Psoas muscle (tissue), 8 donors: Measurements from ENCODE around the gene RSAD1. TPM values are rescaled to one million over a fixed set of nuclear protein-coding genes. Genes with fewer than 3 reads are reported as not detected.

Experiments
- ATAC-seq, 4 donors: fragments of 200-7000 bp; cut with Tn5 transposase; one replicate each; pipeline ENCODE4 v1.9.1; 2020; ENCODE audit warnings: moderate library complexity in 3 of 4, mild to moderate bottlenecking in 2 of 4
- DNase-seq, 2 donors: peaks; one replicate each; pipeline ENCODE4 v3.0.0-alpha.2; 2020
- H3K27ac ChIP-seq: fragments of 200-600 bp; one replicate; pipeline ENCODE4 v1.8.0; 2022
- H3K27me3 ChIP-seq, 3 donors: fragments of 200-600 bp in 1 of 3; one replicate each; pipeline versions ENCODE4 v1.6.1 to v1.8.0; 2013 to 2022; ENCODE audit warnings: low read length in 2 of 3, mild to moderate bottlenecking in 2 of 3, moderate library complexity in 1 of 3; ENCODE audit not compliant: insufficient read depth in 3 of 3
- H3K36me3 ChIP-seq, 2 donors: fragments of 200-600 bp in 1 of 2; one replicate each; pipeline versions ENCODE4 v1.6.1 to v1.8.0; 2013 to 2022; ENCODE audit warnings: low read depth in 1 of 2, mild to moderate bottlenecking in 1 of 2, moderate library complexity in 1 of 2; ENCODE audit not compliant: insufficient read depth in 1 of 2
- H3K4me1 ChIP-seq: fragments of 200-600 bp; one replicate; pipeline ENCODE4 v1.8.0; 2022
- H3K4me3 ChIP-seq: fragments of 200-600 bp; one replicate; pipeline ENCODE4 v1.8.0; 2022; ENCODE audit warnings: mild to moderate bottlenecking
- H3K9me3 ChIP-seq: fragments of 200-600 bp; one replicate; pipeline ENCODE4 v1.8.0; 2022
- CTCF ChIP-seq: fragments of 200-600 bp; IDR thresholded peaks from one replicate; pipeline ENCODE4 v1.8.0; 2022; ENCODE audit warnings: antibody characterized with exemption
- WGBS, 3 donors: extraction: QIAGEN DNeasy Blood & Tissue Kit; methylation state at CpG; one replicate each; pipeline versions ENCODE4 v1.1.6 to v1.1.7; 2013; 5-methylcytosine and 5-hydroxymethylcytosine counted together
- intact Hi-C, 2 donors: fragments of 100-400 bp; cut with DNase I; formaldehyde crosslinking; loops; one replicate each; pipeline versions ENCODE4 v1.11.0 to v1.14.2; 2022
- polyA plus RNA-seq, 3 donors: library from polyadenylated mRNA; stranded (reverse); fragments of 200-250 nt; gene quantifications; one replicate each; pipeline ENCODE4 v1.2.3, GENCODE V29; 2013
- total RNA-seq, 4 donors: library from RNA; stranded (reverse); fragmentation: NEBNext Ultra II Directional in 2 of 4; extraction: Animal tissue kit (Norgen Biotek cat#: 25700) in 2 of 4; gene quantifications; one replicate each; pipeline versions ENCODE4 v1.2.1 to v1.2.4, GENCODE V29; 2021 to 2023
- donor health status: healthy with polysubstance abuse.
- donor health status: DM: no; HTN: no; CAD: no; lungs with moderate emphysema.
- donor health status: Bipolar disorder and iron deficiency.
- donor health status: healthy.
- donor health status: DM: yes; HTN: yes; CAD: no.
- donor health status: DM: no; HTN: no; CAD: no.
- donor health status: DM: no; HTN: no; CAD: no.
- donor health status: DM: yes; HTN: yes; CAD: no.

RSAD1 gene
- total and polyA plus RNA-seq, 7 donors = 34.3 to 63.2 (median 52.4) TPM

GRCh38 chr17:50519141-50519834 lies 40.6 kb downstream of the RSAD1 start:
- H3K27me3 ChIP-seq = no peaks in the 10 kb centered on the region
- no peaks in the 10 kb centered on the region for H3K9me3 ChIP-seq
- H3K4me3 ChIP-seq = no peak overlapping the region
- intact Hi-C loops = no loop called here
- no peaks in the 10 kb centered on the region for H3K36me3 ChIP-seq
- ATAC-seq (no peak), DNase-seq (no peak)
- WGBS, 3 donors = 86 to 91% (median 87%) methylated on average over 8 of the region's 8 CpGs
- TF ChIP-seq CTCF = no peak
- H3K27ac ChIP-seq = no peak overlapping the region
- H3K4me1 ChIP-seq = no peaks in the 10 kb centered on the region

GRCh38 chr17:50520483-50520882 lies 41.8 kb downstream of the RSAD1 start:
- DNase-seq (no peak), ATAC-seq (no peak)
- no peaks in the 10 kb centered on the region for H3K36me3 ChIP-seq
- H3K27me3 ChIP-seq = no peaks in the 10 kb centered on the region
- no peak for TF ChIP-seq CTCF
- H3K4me3 ChIP-seq = no peak overlapping the region
- intact Hi-C loops = no loop called here
- H3K27ac ChIP-seq = no peak overlapping the region
- 74 to 92% (median 76%) methylated on average over 2 of the region's 2 CpGs for WGBS, 3 donors
- H3K9me3 ChIP-seq = no peaks in the 10 kb centered on the region
- no peaks in the 10 kb centered on the region for H3K4me1 ChIP-seq

- 61 to 79% (median 77%) methylated on average over 2 of the region's 2 CpGs for WGBS, 3 donors
- no peak for ATAC-seq
- no peak for DNase-seq
- H3K4me1 ChIP-seq = no peaks in the 10 kb centered on the region
- intact Hi-C loops = no loop called here
- TF ChIP-seq CTCF = no peak
- H3K27ac ChIP-seq = no peak overlapping the region
- no peaks in the 10 kb centered on the region for H3K36me3 ChIP-seq
- H3K4me3 ChIP-seq = no peak overlapping the region
- no peaks in the 10 kb centered on the region for H3K27me3 ChIP-seq
- no peaks in the 10 kb centered on the region for H3K9me3 ChIP-seq
Measured at GRCh38 chr17:50521514-50521913, 42.9 kb downstream of the RSAD1 start.

GRCh38 chr17:50522766-50523165 lies 44.1 kb downstream of the RSAD1 start:
- Histone ChIP-seq H3K9me3 (no peaks in the 10 kb centered on the region), H3K27ac (peak overlapping the region; percentile 53), H3K36me3 (no peaks in the 10 kb centered on the region), H3K27me3 (no peaks in the 10 kb centered on the region), H3K4me3 (no peak overlapping the region), H3K4me1 (no peaks in the 10 kb centered on the region)
- DNase-seq (no peak), ATAC-seq (peak in 3 of 4 donors; percentile 33 to 70 (median 62))
- intact Hi-C loops = no loop called here
- 58 to 85% (median 77%) methylated on average over 10 of the region's 10 CpGs for WGBS, 3 donors
- TF ChIP-seq CTCF = no peak

GRCh38 chr17:50523208-50523607 lies 44.5 kb downstream of the RSAD1 start:
- no peak for TF ChIP-seq CTCF
- Histone ChIP-seq H3K36me3 (no peaks in the 10 kb centered on the region), H3K4me3 (no peak overlapping the region), H3K27ac (peak overlapping the region; percentile 53), H3K9me3 (no peaks in the 10 kb centered on the region), H3K27me3 (no peaks in the 10 kb centered on the region), H3K4me1 (no peaks in the 10 kb centered on the region)
- 69 to 88% (median 79%) methylated on average over 2 of the region's 2 CpGs for WGBS, 3 donors
- peak in 2 of 4 donors; percentile 36 to 57 for ATAC-seq
- intact Hi-C loops = no loop called here
- DNase-seq = no peak
